Stimulated activated CD8-positive, alpha-beta memory T cell treated with anti-CD3 and anti-CD28 coated beads, Interleukin-15, amount 100 ng/mL, for 4 hours (primary cell): ENCODE data around the gene PPAN.
A peak's percentile ranks its signal among the peaks of the same experiment; 100 is the strongest.

Experiments
- DNase-seq, 2 donors: peaks; one replicate each; pipeline ENCODE4 v3.0.0-alpha.2; 2020; ENCODE audit warnings: low read depth in 2 of 2

The PPAN gene, protein sequence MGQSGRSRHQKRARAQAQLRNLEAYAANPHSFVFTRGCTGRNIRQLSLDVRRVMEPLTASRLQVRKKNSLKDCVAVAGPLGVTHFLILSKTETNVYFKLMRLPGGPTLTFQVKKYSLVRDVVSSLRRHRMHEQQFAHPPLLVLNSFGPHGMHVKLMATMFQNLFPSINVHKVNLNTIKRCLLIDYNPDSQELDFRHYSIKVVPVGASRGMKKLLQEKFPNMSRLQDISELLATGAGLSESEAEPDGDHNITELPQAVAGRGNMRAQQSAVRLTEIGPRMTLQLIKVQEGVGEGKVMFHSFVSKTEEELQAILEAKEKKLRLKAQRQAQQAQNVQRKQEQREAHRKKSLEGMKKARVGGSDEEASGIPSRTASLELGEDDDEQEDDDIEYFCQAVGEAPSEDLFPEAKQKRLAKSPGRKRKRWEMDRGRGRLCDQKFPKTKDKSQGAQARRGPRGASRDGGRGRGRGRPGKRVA

DNA sequence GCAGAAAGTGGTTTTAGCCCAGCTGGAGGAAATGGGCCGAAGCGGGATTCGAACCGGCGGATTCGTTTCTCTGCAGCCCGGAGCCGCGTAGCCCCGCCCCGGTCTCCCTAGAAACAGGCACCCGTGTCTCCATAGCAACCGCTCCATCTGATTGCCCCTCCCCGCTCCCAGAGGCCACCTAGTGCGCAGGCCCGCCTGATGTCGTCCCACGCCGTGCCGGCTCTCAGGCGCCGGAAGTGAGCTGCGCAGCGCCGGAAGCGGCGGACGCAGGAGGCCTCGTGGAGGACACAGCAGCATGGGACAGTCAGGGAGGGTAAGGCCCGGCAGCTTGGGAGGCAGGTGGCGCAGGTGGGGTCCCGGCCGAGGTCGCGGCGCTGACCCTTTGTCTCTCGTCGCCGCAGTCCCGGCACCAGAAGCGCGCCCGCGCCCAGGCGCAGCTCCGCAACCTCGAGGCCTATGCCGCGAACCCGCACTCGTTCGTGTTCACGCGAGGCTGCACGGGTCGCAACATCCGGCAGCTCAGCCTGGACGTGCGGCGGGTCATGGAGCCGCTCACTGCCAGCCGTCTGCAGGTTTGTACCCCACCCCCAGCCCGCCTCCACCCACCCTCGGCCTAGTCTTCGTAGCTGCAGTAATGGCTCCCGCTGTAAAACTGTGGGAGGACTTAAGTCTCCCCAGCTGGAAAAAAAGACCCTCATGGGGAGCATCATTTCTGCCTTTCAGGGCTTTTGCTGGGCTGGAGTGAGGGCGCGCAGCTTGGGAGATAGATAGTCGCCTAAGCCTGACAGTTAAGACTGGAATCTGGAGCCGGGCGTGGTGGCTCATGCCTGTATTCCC is at the start of gene PPAN:
Gene PPAN (plus strand): TSS at position 263 of the 837 bp plus-strand sequence. CDS start 33 bp downstream, at position 296.
- peak; percentile 90 to 92 for DNase-seq

DNA sequence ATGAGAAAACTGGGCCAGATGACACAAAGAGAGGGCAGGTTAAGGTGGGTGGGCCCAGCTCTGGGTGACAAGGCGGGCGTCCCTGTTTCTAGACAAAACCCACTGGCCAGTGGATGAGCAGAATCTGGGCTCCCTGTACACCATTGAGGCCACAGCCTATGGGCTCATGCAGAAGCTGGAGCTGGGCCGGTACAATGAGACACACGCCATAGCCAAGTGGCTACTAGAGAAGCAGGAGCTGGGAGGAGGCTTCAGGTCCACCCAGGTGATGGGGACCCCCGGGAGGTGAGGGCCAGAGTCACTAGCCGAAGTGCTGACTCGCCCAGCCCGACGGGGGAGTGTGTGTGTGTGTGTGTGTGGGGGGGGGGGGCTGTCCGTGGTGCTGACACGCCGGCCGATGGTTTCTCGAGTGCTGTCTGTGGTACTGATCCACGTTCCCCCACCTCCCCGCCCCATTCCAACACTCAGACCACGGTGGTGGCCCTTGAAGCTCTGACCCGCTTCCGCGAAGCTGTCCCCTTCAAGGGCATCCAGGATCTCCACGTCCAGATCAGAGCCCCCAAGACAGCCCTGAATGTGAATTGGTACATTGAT is 44.3 kb upstream of the PPAN start:
- no peak for DNase-seq

DNA sequence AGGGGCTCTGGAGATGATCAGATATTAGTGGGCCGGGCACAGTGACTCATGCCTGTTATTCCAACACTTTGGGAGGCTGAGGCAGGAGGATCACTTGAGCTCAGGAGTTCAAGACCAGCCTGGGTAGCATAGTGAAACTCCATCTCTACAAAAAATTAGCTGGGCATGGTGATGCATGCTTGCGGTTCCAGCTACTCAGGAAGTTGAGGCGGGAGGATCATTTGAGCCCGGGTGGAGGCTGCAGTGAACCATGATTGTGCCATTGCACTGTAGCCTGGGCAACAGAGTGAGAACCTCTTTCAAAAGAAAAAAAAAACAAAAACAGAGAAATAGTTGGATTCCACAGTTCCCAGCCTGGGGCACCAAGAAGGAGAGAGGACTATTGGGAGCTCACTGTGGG is 38.0 kb upstream of the PPAN start:
- DNase-seq = no peak

DNA sequence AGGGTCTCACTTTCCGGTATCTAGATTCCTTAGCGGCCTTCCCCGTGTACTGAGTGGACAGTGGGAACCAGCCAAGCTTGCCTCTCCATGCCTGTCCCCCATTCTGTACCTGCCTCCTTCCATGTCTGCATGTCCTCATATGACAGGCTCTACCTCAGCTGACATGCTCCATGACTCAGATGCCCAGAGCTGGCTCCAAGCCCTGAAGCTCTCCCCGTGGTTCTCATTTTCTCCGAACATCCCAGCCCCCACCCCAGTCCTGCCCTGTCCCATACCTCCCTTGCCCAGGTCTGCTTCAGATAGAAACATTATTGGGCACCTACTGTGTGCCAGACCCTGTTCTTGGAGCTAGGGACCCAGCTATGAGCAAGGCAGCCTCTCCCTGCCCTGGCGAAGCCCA is 37.1 kb upstream of the PPAN start:
- no peak for DNase-seq

DNA sequence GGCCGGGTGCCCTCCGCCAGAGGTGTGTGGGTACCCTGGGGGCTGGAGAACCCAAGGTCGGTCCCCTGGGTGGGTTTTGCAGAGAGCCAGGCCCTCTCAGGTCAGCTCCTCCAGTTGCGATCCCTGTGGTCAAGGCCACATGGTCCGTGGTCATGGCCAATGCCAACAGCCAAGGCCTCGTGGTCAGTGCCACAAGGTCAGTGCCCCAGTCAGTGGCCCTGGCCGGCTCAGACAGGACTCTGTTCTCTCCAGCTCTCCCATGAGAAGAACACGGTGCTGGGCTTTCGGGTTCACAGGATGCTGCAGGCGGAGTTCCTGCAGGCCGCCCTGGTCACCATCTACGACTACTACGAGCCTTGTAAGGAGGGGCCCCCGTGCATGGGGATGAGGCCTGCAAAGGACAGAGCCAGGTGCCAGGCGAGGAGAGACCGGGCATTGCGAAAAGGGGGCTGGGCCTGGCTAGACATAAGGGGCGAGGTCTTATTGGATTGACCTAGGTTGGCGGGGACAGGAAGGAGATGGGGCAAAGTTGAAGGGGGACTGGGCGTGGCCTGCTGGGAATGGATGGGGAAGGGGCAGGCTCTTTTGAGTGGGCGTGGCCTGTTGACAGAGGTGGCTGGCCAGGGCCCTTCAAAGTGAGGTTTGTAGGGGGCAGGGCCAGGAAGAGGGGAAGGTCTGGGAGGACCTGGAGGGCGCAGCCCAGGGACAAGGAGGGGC is 35.3 kb upstream of the PPAN start:
- no peak for DNase-seq

DNA sequence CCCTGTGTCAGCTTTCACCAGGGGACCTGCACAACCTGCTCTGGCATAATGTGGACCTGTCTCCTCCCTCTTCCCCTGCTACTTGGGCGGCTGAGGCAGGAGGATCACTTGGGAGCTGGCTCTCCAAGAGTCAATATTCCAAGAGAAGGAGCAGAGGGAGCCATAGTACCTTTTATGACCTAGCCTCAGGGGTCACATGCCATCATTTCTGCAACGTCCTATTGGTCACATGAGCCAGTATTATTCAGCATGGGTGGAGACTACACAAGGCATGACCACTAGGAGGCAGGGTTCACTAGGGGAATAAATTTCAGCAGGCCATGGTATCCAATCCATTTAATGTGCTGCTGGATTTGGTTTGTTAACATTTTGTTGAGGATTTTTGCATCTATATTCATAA is 32.0 kb upstream of the PPAN start:
- DNase-seq = peak in 1 of 2 donors; percentile 28

DNA sequence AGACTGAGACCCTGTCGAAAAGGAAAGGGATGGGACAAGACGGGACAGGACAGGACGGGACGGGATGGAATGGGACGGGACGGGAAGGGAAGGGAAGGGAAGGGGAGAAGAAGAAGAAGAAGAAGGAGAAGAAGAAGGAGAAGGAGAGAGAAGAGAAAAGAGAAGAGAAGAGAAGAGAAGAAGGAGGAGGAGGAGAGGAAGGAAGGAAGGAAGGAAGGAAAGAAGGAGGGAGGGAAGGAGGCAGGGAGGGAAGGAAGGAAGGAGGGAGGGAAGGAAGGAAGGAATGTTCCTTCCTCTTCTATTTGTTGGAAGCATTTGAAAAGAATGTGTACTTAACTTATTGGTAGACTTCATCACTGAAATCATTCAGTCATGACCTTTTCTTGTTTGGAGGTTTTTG is 29.6 kb upstream of the PPAN start:
- no peak for DNase-seq

DNA sequence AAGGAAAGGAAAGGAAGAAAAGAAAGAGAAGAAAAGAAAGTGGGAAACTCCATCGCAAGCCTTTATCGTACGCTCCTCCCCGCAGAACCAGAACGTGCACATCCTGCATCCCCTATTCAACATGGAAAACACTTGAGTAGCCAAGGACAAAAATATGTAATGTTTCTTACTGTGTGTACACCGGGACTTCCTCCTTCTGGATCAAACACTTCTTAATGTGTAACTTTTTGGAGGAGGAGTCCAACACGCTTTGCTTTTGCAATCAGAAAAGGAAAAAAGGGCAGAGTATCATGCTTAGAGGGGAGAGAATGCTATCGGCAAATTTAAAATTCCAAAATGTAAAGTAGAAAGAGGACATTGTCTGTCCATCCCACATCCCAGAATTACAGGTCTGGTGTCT is 27.8 kb upstream of the PPAN start:
- no peak for DNase-seq

DNA sequence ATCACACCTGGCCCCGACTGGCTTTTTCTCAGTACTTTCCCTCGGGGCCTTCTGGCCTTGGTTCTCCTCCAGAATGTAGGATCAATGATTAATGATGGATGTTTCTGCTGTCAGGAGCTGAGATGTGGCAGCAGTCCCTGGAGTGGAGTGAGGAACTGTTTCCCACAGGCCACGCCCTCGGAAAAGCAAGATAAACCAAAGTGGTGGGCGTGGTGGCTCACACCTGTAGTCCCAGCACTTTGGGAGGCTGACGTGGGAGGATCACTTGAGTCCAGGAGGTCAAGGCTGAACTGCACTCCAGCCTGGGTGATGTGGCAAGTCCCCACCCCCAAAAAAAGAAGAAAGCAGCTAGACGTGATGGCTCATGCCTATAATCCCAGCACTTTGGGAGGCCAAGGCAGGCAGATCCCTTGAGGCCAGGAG is 27.1 kb upstream of the PPAN start:
- DNase-seq = no peak

DNA sequence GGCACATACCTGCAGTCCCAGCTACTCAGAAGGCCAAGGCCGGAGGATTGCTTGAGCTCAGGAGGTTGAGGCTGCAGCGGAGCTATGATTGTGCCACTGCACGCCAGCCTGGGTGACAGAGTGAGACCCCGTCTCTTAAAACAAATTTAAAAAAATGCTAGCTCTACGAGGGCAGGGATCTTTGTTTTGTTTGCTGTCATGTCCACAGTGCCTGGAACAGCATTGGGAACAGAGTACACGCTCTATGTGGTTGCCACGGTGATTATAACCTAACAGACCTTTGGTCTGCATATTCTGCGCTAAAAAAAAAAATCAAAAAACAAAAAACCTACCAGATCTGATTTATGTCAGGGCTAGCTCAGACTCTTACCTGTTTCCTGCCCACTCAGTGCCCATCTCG is 22.3 kb upstream of the PPAN start:
- no peak for DNase-seq

DNA sequence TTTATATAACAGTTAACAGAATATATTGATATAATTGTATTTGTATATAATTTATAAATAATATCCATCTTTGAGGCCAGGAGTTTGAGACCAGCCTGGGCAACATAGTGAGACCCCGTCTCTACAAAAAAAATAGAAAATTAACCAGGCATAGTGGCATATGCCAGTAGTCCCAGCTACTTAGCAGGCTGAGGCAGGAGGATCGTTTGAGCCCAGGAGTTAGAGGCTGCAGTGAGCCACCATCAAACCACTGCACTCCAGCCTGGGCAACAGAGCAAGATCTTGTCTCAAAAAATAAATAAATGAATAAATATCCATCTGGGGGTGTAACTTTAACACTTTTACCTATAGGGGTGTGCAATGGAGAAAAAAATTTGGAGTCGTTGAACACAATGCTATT is 21.4 kb upstream of the PPAN start:
- DNase-seq = no peak

DNA sequence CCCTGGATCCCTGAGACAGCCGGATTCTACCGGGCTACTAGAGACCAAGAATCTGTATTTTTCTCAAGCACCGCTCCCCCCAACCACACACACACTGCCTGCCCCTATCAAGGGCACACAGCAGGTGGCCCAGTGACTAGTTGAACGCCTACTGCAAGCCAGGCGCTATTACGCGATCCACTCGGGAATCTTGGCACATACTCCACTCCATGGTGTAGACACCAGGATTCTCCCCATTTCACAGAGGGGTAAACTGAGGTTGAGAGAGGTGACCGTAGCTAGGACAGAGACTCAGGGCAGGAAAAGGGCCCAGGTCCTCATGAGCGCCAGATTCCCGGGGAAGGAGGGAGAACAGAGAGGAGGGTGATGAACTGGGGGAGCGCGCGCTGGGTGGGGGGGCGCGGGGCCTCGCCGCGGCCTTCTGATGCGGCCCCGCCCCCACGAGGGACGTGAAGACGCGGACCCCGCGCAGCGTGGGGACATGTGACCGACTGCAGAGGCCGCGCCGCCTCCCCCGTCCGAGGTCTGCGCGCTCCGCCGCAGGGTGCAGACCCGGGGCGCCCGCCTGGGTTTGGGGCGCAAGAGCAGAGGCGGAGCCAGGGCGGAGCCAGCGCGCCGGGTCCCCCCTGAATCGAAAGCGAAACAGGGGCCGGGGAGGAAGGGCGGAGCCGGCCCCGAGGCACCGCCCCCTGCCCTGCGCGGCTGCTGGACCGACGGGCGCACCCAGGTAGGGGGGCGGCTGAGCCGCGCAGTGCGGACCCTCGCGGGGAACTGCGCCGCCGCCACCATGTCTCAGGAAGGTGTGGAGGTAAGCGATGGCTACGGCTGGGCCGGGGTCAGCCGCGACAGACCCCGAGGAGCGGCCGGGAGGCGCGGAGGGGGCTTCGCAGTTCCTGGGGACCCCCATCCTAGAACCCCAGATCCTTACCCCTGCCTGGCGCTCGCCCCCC is 20.2 kb upstream of the PPAN start, which contains the start of gene SHFL:
Gene SHFL (plus strand): TSS at position 677 of the 950 bp plus-strand sequence. CDS start 111 bp downstream, at position 788.
- DNase-seq = peak; percentile 67 to 74

DNA sequence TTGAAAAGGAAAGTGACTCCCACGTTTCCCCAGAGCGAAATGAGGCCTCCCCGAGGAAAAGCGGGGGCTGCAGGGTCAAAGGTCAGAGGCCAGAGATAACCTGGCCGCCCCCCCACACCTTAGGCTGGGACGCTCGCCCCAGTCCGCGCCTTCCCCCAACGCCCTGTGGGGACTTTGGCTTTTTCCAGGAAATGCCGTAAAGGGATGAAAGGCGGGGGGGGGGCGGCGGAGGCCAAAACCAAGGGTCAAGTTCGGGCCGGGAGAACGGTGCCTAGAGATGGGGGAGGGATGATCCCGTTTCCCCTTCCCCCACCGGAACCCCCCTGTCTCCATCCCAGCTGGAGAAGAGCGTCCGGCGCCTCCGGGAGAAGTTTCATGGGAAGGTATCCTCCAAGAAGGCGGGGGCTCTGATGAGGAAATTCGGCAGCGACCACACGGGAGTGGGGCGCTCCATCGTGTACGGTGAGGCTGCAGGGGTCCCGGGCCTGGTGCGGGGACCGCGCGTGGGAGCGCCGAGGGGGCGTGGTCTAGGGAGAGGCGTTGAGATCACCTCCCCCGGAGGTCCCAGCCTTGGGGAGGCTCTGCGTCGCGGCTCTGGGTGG is 19.5 kb upstream of the PPAN start:
- peak; percentile 40 to 42 for DNase-seq

DNA sequence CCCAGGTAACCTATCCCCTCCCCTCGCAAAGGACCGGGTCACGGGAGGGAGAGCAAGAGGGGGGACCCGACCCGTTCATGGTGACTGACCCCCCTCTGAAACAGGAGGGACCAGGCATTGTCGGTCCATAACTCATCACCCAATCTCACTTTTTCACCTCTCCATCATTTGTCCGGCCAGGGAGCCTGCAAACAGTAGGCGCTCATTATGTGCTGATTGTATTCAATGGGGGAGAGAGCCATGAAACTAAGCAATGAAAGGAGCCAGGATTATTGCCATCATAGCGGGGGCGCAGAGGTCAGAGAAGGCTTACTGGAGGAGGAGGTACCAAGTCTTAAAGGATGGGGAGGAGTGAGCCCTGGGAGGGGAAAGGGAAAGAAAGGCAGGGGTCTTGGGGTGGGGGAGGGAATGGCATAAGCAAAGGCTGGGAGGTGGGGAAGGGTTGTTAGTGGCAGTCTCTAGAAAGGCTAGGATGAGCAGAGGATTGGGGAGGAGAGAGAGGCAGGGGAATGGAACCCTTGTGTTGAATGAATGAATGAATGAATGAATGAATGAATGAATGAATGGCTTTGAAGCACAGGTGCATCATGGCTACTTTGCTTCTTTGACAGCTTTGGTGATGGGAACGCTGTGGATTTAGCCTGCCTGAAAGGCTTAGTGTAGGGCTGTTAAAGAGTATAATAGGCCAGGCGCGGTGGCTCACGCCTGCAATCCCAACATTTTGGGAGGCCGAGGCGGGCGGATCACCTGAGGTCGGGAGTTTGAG is 18.7 kb upstream of the PPAN start:
- no peak for DNase-seq

DNA sequence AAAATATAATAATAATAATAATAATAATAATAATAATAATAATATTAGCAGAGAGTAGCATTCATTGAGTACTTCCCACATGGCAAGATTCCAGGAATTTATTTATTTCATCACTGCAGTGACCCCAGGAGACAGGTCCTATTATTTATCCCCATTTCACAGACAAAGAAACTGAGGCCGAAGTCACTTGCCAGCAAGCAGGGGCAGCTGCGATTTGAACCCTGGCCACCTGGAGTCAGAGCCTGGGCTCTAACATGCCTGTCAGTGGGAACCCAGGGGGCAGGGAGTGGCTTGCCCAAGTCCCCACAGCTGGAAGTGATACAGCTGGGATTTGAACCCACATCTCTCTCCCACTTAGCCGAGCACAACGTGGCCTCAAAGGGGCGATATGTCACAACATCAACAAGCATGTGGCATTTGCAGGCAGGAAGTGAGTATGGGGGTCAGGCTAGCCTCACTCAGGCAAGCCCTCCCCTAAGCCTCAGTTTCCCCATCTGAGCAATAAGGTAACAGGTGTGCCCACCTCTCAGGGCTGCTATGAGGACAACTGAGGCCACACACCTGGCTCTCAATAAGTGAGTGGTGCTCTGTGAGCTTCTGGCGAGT is 17.1 kb upstream of the PPAN start:
- no peak for DNase-seq

DNA sequence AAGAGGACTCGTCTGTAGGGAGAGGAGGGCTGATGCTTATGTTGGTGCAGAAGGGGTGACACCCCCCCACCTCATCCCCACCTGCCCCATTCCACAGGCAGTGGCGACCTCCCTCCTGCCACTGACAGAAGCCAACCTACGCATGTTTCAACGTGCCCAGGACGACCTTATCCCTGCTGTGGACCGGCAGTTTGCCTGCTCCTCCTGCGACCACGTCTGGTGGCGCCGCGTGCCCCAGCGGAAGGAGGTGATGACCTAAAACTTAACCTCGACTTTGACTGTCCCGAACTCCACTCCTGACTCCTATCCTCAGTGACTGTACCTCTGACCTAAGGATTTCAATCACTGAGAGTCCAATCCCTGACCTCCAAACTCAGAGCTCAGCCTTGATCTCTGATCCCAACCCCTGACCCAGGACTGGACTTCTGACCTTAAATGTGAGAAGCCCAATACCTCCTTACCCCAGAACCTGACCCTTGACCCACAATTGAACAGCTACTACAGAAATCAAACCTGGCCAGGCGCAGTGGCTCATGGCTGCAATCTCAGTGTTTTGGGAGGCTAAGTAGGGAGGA is 16.3 kb upstream of the PPAN start:
- no peak for DNase-seq

DNA sequence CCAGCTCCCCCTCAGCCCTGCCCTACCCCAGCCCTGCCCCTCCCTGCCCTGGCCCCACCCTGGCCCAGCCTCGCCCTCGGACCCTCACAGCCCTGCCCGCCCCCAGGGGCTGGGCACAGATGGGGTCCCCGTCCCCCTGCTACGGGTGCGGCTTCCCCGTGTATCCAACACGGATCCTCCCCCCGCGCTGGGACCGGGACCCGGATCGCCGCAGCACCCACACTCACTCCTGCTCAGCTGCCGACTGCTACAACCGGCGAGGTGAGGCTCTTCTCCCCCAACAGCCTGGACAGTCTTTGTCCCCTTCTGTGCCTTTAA is 14.8 kb upstream of the PPAN start:
- DNase-seq = no peak

DNA sequence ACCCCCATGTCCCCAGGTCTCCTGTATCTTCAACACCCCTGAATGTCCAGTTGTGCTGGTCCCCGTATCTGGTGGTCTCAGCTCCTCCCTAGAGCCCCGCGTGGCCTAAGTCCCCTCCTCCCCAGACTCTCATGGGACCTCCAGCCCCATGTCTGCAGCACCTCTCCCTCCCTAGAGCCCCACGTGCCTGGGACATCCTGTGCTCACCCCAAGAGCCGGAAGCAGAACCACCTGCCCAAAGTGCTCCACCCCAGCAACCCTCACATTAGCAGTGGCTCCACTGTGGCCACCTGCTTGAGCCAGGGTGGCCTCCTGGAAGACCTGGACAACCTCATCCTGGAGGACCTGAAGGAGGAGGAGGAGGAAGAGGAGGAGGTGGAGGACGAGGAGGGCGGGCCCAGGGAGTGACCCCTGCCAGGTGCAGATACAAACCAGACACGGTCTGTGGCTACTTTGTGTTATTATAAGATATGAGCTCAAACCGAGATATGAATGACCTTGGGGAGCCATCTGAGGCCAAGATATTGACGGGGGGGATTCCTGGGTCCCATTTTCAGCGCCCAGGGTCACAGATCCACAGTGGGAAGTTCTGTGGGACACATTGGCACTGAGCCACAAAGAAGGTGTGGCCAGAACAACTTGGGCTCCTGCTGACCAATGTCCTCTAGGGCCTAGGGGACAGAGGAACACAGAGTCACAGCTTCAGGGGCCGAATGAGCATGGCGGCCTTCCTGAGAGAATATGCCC is 14.1 kb upstream of the PPAN start:
- DNase-seq = no peak
